GM12891 (cell line): ENCODE measurements around the gene CDC42EP1.
"Not testable (repeated sequence)": the region's sequence is repeated elsewhere in the genome, so short reads cannot be mapped to it uniquely, and the experiment has no call there.

Experiments
- PAX5 ChIP-seq: IDR thresholded peaks from 2 replicates; pipeline ENCODE4 v1.6.1; 2011; ENCODE audit warnings: low read length, moderate library complexity, mild to moderate bottlenecking; ENCODE audit not compliant: insufficient read depth, severe bottlenecking
- POLR2A ChIP-seq: IDR thresholded peaks from 2 replicates; pipeline ENCODE4 v1.6.1; 2011; ENCODE audit warnings: low read depth, low read length, control low read depth
- POLR2AphosphoS5 ChIP-seq: IDR thresholded peaks from 2 replicates; pipeline ENCODE4 v1.6.1; 2011; ENCODE audit warnings: low read depth, low read length, control low read depth
- POU2F2 ChIP-seq: IDR thresholded peaks from 2 replicates; pipeline ENCODE4 v1.6.1; 2011; ENCODE audit warnings: low read depth, mild to moderate bottlenecking, control low read depth, low read length, moderate library complexity
- SPI1 ChIP-seq: IDR thresholded peaks from 2 replicates; pipeline ENCODE4 v1.6.1; 2011; ENCODE audit warnings: low read depth, low read length, control low read depth
- TAF1 ChIP-seq: IDR thresholded peaks from 2 replicates; pipeline ENCODE4 v1.6.1; 2011; ENCODE audit warnings: low read depth, low read length, control low read depth

- TF ChIP-seq TAF1, POLR2A, POLR2AphosphoS5, POU2F2, PAX5, SPI1: not testable (repeated sequence)
Observed at GRCh38 chr22:37602546-37603277, 42.4 kb downstream of the CDC42EP1 start.
